Smooth muscle cell (in vitro differentiated cells): ENCODE measurements around the gene PDZD2. TPM values are rescaled to one million over a fixed set of nuclear protein-coding genes. Genes with fewer than 3 reads are reported as not detected.

ENCODE experiments used
- DNase-seq: peaks from one replicate; lab custom pipeline; 2025; ENCODE audit not compliant: unreplicated experiment; lab: John Stamatoyannopoulos, UW
- H2AFZ ChIP-seq: fragments of 200-600 bp; sonication (generic); 2 replicates; pipeline ENCODE4 v1.6.0; 2016; ENCODE audit warnings: antibody characterized with exemption, low read depth, mild to moderate bottlenecking
- H3F3A ChIP-seq: fragments of 200-600 bp; sonication (generic); 2 replicates; pipeline ENCODE4 v1.6.0; 2017; ENCODE audit warnings: antibody characterized with exemption, low read depth
- H3K27ac ChIP-seq: fragments of 200-600 bp; sonication (generic); 2 replicates; pipeline ENCODE4 v1.5.1; 2016; ENCODE audit warnings: low read depth, mild to moderate bottlenecking
- H3K27me3 ChIP-seq: fragments of 200-600 bp; sonication (generic); 2 replicates; pipeline ENCODE4 v1.6.1; 2016; ENCODE audit warnings: low read depth, mild to moderate bottlenecking
- H3K36me3 ChIP-seq: fragments of 200-600 bp; sonication (generic); 2 replicates; pipeline ENCODE4 v1.5.1; 2016; ENCODE audit warnings: low read depth
- H3K4me1 ChIP-seq: fragments of 200-600 bp; sonication (generic); 2 replicates; pipeline ENCODE4 v1.5.1; 2016; ENCODE audit warnings: low read depth
- H3K4me2 ChIP-seq: fragments of 200-600 bp; sonication (generic); 2 replicates; pipeline ENCODE4 v1.6.0; 2016; ENCODE audit warnings: mild to moderate bottlenecking
- H3K4me3 ChIP-seq: fragments of 200-600 bp; sonication (generic); 2 replicates; pipeline ENCODE4 v1.5.1; 2016; ENCODE audit warnings: mild to moderate bottlenecking
- H3K79me2 ChIP-seq: fragments of 200-600 bp; sonication (generic); 2 replicates; pipeline ENCODE4 v1.6.0; 2016; ENCODE audit warnings: low read depth, mild to moderate bottlenecking
- H3K9ac ChIP-seq: fragments of 200-600 bp; sonication (generic); 2 replicates; pipeline ENCODE4 v1.6.0; 2016; ENCODE audit warnings: low read depth
- H3K9me3 ChIP-seq: fragments of 200-600 bp; sonication (generic); replicated peaks from 2 replicates; pipeline ENCODE4 v1.5.1; 2016; ENCODE audit warnings: low read depth
- H4K20me1 ChIP-seq: fragments of 200-600 bp; sonication (generic); 2 replicates; pipeline ENCODE4 v1.6.0; 2016; ENCODE audit warnings: low read depth
- WGBS: methylation state at CpG from one replicate; pipeline ENCODE4 v1.1.7; 2016; ENCODE audit warnings: low lambda C conversion rate; 5-methylcytosine and 5-hydroxymethylcytosine counted together
- polyA plus RNA-seq: library from polyadenylated mRNA; unstranded; fragments of >200 nt; fragmentation: Nextera tagmentation; extraction: Ambion mirVana; gene quantifications from 2 replicates; pipeline ENCODE4 v1.2.1, GENCODE V29; 2016
- total RNA-seq: library from RNA; depleted of rRNA; stranded (reverse); fragments of >200 nt; gene quantifications from 2 replicates; pipeline ENCODE4 v1.2.3, GENCODE V29; 2014
- TF ChIP-seq, protein P1 (sequence below): fragments of 200-600 bp; sonication (generic); IDR thresholded peaks from 2 replicates; pipeline ENCODE4 v1.5.1; 2017; ENCODE audit warnings: borderline replicate concordance, mild to moderate bottlenecking, antibody characterized with exemption; ENCODE audit not compliant: insufficient read depth, poor library complexity, severe bottlenecking

Gene PDZD2
- total and polyA plus RNA-seq, 2 experiments from 2014 or later = 3.2 to 4.1 TPM

DNA sequence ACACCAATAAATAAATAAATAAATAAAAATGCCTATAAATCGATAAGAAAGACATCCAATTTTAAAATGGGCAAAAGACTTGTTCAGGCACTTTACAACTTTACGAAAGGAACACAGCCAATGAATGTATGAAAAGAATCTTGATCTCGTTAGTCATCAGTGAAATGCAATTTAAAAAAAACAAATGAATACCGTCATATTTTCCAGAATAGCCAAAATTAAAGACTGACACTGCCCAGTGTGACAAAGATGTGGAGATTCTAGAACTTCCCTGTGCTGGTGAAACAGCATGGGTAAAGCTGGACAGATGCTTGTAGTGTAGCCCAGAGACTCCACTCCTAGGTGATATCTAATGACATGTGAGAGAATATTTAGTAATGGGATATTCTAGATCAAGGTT is 408.1 kb downstream of the PDZD2 start:
- no peak for DNase-seq
- Histone ChIP-seq H3K27me3 (no peaks in the 10 kb centered on the region), H3K9me3 (no peaks in the 10 kb centered on the region), H3F3A (no peaks in the 10 kb centered on the region), H3K9ac (no peak overlapping the region), H3K36me3 (no peaks in the 10 kb centered on the region), H3K27ac (no peak overlapping the region), H3K4me3 (no peak overlapping the region), H3K4me1 (no peaks in the 10 kb centered on the region), H3K79me2 (no peaks in the 10 kb centered on the region), H3K4me2 (no peak overlapping the region), H4K20me1 (no peaks in the 10 kb centered on the region), H2AFZ (no peak overlapping the region)
- WGBS = 94% methylated on average over 4 of the region's 4 CpGs
- TF ChIP-seq, protein P1, sequence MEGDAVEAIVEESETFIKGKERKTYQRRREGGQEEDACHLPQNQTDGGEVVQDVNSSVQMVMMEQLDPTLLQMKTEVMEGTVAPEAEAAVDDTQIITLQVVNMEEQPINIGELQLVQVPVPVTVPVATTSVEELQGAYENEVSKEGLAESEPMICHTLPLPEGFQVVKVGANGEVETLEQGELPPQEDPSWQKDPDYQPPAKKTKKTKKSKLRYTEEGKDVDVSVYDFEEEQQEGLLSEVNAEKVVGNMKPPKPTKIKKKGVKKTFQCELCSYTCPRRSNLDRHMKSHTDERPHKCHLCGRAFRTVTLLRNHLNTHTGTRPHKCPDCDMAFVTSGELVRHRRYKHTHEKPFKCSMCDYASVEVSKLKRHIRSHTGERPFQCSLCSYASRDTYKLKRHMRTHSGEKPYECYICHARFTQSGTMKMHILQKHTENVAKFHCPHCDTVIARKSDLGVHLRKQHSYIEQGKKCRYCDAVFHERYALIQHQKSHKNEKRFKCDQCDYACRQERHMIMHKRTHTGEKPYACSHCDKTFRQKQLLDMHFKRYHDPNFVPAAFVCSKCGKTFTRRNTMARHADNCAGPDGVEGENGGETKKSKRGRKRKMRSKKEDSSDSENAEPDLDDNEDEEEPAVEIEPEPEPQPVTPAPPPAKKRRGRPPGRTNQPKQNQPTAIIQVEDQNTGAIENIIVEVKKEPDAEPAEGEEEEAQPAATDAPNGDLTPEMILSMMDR = no peak

DNA sequence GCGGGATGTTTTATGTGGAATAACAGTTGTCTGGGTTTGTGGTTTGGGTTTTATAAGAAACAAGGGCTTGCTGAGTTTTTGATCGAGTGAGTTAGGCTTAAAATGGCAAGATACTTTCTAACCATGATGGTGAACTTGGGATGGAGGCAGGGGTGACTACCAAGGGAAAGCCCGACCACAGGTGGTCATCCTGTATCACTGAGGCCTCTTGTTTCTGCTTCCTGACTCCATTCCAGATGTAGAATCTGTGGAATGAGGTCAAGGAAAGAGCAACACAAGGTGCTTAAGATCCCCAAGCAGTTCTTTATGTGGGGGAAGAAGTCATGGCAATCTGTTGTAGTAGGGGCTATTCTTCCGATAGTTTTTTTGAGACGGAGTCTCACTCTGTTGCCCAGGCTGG is 412.9 kb downstream of the PDZD2 start:
- no peak overlapping the region for H3K9ac ChIP-seq
- no peaks in the 10 kb centered on the region for H3K9me3 ChIP-seq
- H3K27me3 ChIP-seq = no peaks in the 10 kb centered on the region
- no peaks in the 10 kb centered on the region for H3K4me1 ChIP-seq
- DNase-seq = no peak
- H3K4me2 ChIP-seq = no peak overlapping the region
- TF ChIP-seq, protein P1 = no peak
- H3F3A ChIP-seq = no peaks in the 10 kb centered on the region
- H3K27ac ChIP-seq = no peak overlapping the region
- no peaks in the 10 kb centered on the region for H3K79me2 ChIP-seq
- H4K20me1 ChIP-seq = no peaks in the 10 kb centered on the region
- H3K4me3 ChIP-seq = no peak overlapping the region
- no peak overlapping the region for H2AFZ ChIP-seq
- 95% methylated on average over 5 of the region's 5 CpGs for WGBS
- no peaks in the 10 kb centered on the region for H3K36me3 ChIP-seq

DNA sequence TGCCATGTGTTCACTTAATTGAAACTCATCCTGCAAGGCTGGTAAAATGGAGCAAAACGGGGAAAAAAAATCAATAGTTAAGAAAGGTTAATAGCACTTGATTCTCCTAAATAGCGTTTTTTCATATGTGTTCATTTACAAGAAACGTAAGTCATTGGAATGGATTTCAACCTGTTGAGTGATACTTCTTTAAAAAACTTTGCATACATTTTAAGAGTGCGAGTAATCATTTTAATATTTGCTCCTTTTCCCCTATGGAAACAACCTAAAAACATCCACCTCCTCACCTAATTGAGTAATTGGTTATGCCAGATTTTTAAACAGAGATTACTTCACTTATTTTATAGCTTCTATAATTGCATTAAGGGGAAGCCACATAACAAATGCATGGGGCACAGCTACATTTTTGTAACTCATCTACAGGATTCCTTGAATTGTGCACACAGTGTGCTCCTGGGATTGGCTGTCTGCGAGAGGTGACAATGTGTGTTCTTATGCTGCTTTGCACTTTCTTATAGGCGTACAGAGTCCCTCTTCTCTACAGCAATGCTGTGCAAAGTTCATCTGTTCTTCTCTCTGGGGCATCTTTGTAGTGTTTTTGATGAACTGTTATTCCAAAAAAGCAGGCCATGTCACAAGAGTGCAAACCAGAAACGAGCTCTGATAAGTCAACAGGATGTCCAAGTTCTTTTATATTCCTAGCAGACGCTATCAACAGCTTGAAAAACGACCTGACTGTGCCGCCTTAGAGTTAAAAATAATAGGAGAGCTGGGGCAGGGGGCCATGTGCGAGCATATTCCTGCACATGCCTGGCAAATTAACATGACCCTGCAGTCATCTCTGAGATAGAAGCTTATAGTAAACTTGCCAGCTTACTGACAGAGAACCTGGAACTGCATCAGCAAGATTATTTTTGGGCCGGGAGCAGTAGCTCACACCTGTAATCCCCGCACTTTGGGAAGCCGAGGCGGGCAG is 417.2 kb downstream of the PDZD2 start:
- WGBS = 76% methylated on average over 15 of the region's 15 CpGs
- Histone ChIP-seq H3F3A (no peaks in the 10 kb centered on the region), H3K4me2 (no peak overlapping the region), H3K79me2 (no peaks in the 10 kb centered on the region), H3K27ac (no peak overlapping the region), H3K27me3 (no peaks in the 10 kb centered on the region), H3K36me3 (no peaks in the 10 kb centered on the region), H2AFZ (no peak overlapping the region), H3K4me1 (no peaks in the 10 kb centered on the region), H3K4me3 (no peak overlapping the region), H3K9ac (no peak overlapping the region), H3K9me3 (no peaks in the 10 kb centered on the region), H4K20me1 (no peaks in the 10 kb centered on the region)
- no peak for DNase-seq
- TF ChIP-seq, protein P1 = no peak
